ENCODE measurements around the gene AKR7A3. TPM values are rescaled to one million over a fixed set of nuclear protein-coding genes. Genes with fewer than 3 reads are reported as not detected.

The AKR7A3 gene
- total RNA-seq, 4 donors from 2014 or later: 1.8 to 3.5 (median 2.3) TPM

- H3K9me3 ChIP-seq: no peaks in the 10 kb centered on the region
- peaks cover 3 to 5% of the 10 kb centered on the region in 2 donors for H3K36me3 ChIP-seq
- H3K4me3 ChIP-seq (replicated peaks in 1 of 3): no peak overlapping the region
- TF ChIP-seq POLR2A (IDR thresholded peaks at IDR 0.05) (no peak), CTCF (IDR thresholded peaks at IDR 0.05) (no peak)
- H3K4me1 ChIP-seq: no peaks in the 10 kb centered on the region
- 90 to 96% methylated on average over 12 of the region's 12 CpGs for WGBS, 2 donors
- intact Hi-C loops (cut with DNase I): no loop called here
- H3K27me3 ChIP-seq: no peaks in the 10 kb centered on the region
- H3K27ac ChIP-seq: no peak overlapping the region
- DNase-seq: no peak
Measured at GRCh38 chr1:19332832-19333231, 44.3 kb upstream of the AKR7A3 start.

GRCh38 chr1:19331262-19331878 is 42.8 kb upstream of the AKR7A3 start:
- Histone ChIP-seq H3K27ac (no peak overlapping the region), H3K9me3 (no peaks in the 10 kb centered on the region), H3K4me3 (replicated peaks in 1 of 3) (no peak overlapping the region), H3K27me3 (no peaks in the 10 kb centered on the region), H3K4me1 (no peaks in the 10 kb centered on the region), H3K36me3 (peaks cover 9 to 15% of the 10 kb centered on the region in 2 donors)
- intact Hi-C loops (cut with DNase I): no loop called here
- WGBS, 2 donors: 85 to 89% methylated on average over 7 to 10 of the region's 13 CpGs
- TF ChIP-seq CTCF (IDR thresholded peaks at IDR 0.05) (no peak), POLR2A (IDR thresholded peaks at IDR 0.05) (no peak)
- DNase-seq: no peak

GRCh38 chr1:19330449-19331135 is 42.0 kb upstream of the AKR7A3 start:
- Histone ChIP-seq H3K4me3 (replicated peaks in 1 of 3) (no peak overlapping the region), H3K4me1 (no peaks in the 10 kb centered on the region), H3K36me3 (peaks cover 14 to 23% of the 10 kb centered on the region in 2 donors), H3K9me3 (no peaks in the 10 kb centered on the region), H3K27me3 (no peaks in the 10 kb centered on the region), H3K27ac (no peak overlapping the region)
- intact Hi-C loops (cut with DNase I): no loop called here
- 93 to 96% methylated on average over 13 to 14 of the region's 14 CpGs for WGBS, 2 donors
- DNase-seq: no peak
- no peak for TF ChIP-seq POLR2A (IDR thresholded peaks at IDR 0.05)
- no peak for TF ChIP-seq CTCF (IDR thresholded peaks at IDR 0.05)

GRCh38 chr1:19329611-19330010 is 41.0 kb upstream of the AKR7A3 start:
- no peak overlapping the region for H3K27ac ChIP-seq
- WGBS, 2 donors: 94 to 96% methylated on average over 5 of the region's 5 CpGs
- no peak for DNase-seq
- H3K4me3 ChIP-seq (replicated peaks in 1 of 3): no peak overlapping the region
- H3K27me3 ChIP-seq: no peaks in the 10 kb centered on the region
- H3K4me1 ChIP-seq: no peaks in the 10 kb centered on the region
- TF ChIP-seq POLR2A (IDR thresholded peaks at IDR 0.05): no peak
- no peak for TF ChIP-seq CTCF (IDR thresholded peaks at IDR 0.05)
- H3K9me3 ChIP-seq: no peaks in the 10 kb centered on the region
- H3K36me3 ChIP-seq: peaks cover 20 to 30% of the 10 kb centered on the region in 2 donors
- intact Hi-C loops (cut with DNase I): no loop called here

GRCh38 chr1:19329188-19329587 is 40.6 kb upstream of the AKR7A3 start:
- WGBS, 2 donors: 86 to 87% methylated on average over 13 of the region's 13 CpGs
- H3K4me1 ChIP-seq: no peaks in the 10 kb centered on the region
- no peak overlapping the region for H3K4me3 ChIP-seq (replicated peaks in 1 of 3)
- H3K9me3 ChIP-seq: no peaks in the 10 kb centered on the region
- H3K27ac ChIP-seq: no peak overlapping the region
- no peak for DNase-seq
- no peaks in the 10 kb centered on the region for H3K27me3 ChIP-seq
- no peak for TF ChIP-seq CTCF (IDR thresholded peaks at IDR 0.05)
- no peak for TF ChIP-seq POLR2A (IDR thresholded peaks at IDR 0.05)
- intact Hi-C loops (cut with DNase I): no loop called here
- peaks cover 24 to 33% of the 10 kb centered on the region in 2 donors for H3K36me3 ChIP-seq

All from thyroid gland (tissue), 4 donors.